Right cardiac atrium (tissue), 5 donors: Measurements from ENCODE around the gene PRR14L. TPM values are rescaled to one million over a fixed set of nuclear protein-coding genes. Genes with fewer than 3 reads are reported as not detected.
"Not testable (repeated sequence)": the region's sequence is repeated elsewhere in the genome, so short reads cannot be mapped to it uniquely, and the experiment has no call there.

Source experiments
- ATAC-seq, 2 donors: fragments of 200-7000 bp; cut with Tn5 transposase; one replicate each; pipeline versions ENCODE4 v1.8.0 to v1.9.1; 2020; ENCODE audit warnings: moderate library complexity in 2 of 2, mild to moderate bottlenecking in 1 of 2
- DNase-seq, 3 donors: peaks; one replicate each; pipeline ENCODE4 v3.0.0-alpha.2; 2020
- H3K27ac ChIP-seq: one replicate; pipeline ENCODE4 v1.5.1; 2013; ENCODE audit warnings: mild to moderate bottlenecking, low read length, control low read depth, moderate library complexity
- H3K27me3 ChIP-seq: one replicate; pipeline ENCODE4 v1.6.1; 2013; ENCODE audit not compliant: control insufficient read depth, insufficient read depth
- H3K4me1 ChIP-seq: one replicate; pipeline ENCODE4 v1.6.1; 2013; ENCODE audit warnings: low read length; ENCODE audit not compliant: control insufficient read depth, insufficient read depth
- H3K4me3 ChIP-seq: one replicate; pipeline ENCODE4 v1.5.1; 2013; ENCODE audit warnings: low read length, control low read depth
- H3K9me3 ChIP-seq: one replicate; pipeline ENCODE4 v1.6.1; 2013; ENCODE audit warnings: low read length; ENCODE audit not compliant: control insufficient read depth
- WGBS: extraction: QIAGEN DNeasy Blood & Tissue Kit; methylation state at CpG from one replicate; pipeline ENCODE4 v1.1.7; 2013; 5-methylcytosine and 5-hydroxymethylcytosine counted together
- intact Hi-C, 4 donors: fragments of 100-400 bp; cut with DNase I; formaldehyde crosslinking; loops; one replicate each; pipeline versions ENCODE4 v1.11.0 to v1.14.0; 2022 to 2023
- polyA plus RNA-seq: library from polyadenylated mRNA; stranded (reverse); fragments of 200-250 nt; gene quantifications from one replicate; pipeline ENCODE4 v1.2.3, GENCODE V29; 2013
- total RNA-seq, 4 donors: library from RNA; stranded (reverse); fragmentation: NEBNext Ultra II Directional; extraction: Animal tissue kit (Norgen Biotek cat#: 25700); gene quantifications; one replicate each; pipeline ENCODE4 v1.2.1, GENCODE V29; 2021
- donor health status: healthy with polysubstance abuse.
- donor health status: DM: no; HTN: yes; CAD: no.
- donor health status: DM: no; HTN: no; CAD: no.
- donor health status: DM: no; HTN: yes; CAD: no; lungs with severe emphysema.
- donor health status: DM: yes; HTN: yes; CAD: no.

Gene PRR14L
- total and polyA plus RNA-seq, 5 donors = 5.6 to 23.4 (median 22.4) TPM

- intact Hi-C loops = no loop called here
- 1% methylated on average over 65 of the region's 65 CpGs for WGBS
- peaks cover 7% of the 10 kb centered on the region for H3K4me1 ChIP-seq
- H3K27ac ChIP-seq = peak within 1 kb of the TSS; percentile 99
- peak within 1 kb of the TSS; percentile 92 for H3K4me3 ChIP-seq
- ATAC-seq (peak; percentile 93 to 94), DNase-seq (peak; percentile 96 to 99 (median 99))
- no peaks in the 10 kb centered on the region for H3K27me3 ChIP-seq
- no peaks in the 10 kb centered on the region for H3K9me3 ChIP-seq
Measured at GRCh38 chr22:31753634-31754501, 3.9 kb upstream of the PRR14L start, which contains the start of gene DEPDC5. Gene DEPDC5, plus strand, starts transcription at chr22:31754019. Its CDS starts 903 bp downstream, at chr22:31754922.

- WGBS = 3% methylated on average over 20 of the region's 20 CpGs
- intact Hi-C loops = no loop called here
- DNase-seq = peak; percentile 52 to 77 (median 77)
- peaks cover 7% of the 10 kb centered on the region for H3K4me1 ChIP-seq
- peak overlapping the region; percentile 77 for H3K4me3 ChIP-seq
- ATAC-seq = peak; percentile 1 to 9
- peak overlapping the region; percentile 99 for H3K27ac ChIP-seq
- no peaks in the 10 kb centered on the region for H3K27me3 ChIP-seq
- no peaks in the 10 kb centered on the region for H3K9me3 ChIP-seq
Measured at GRCh38 chr22:31753005-31753633, 3.2 kb upstream of the PRR14L start.

- intact Hi-C loops = no loop called here
- H3K9me3 ChIP-seq = no peaks in the 10 kb centered on the region
- DNase-seq (no peak), ATAC-seq (no peak)
- no peak overlapping the region for H3K4me3 ChIP-seq
- WGBS = 68% methylated on average over 7 of the region's 7 CpGs
- peak overlapping the region; percentile 99 for H3K27ac ChIP-seq
- peaks cover 7% of the 10 kb centered on the region for H3K4me1 ChIP-seq
- no peaks in the 10 kb centered on the region for H3K27me3 ChIP-seq
Measured at GRCh38 chr22:31752096-31752847, 2.3 kb upstream of the PRR14L start.

GRCh38 chr22:31750365-31751284, 693 bp upstream of the PRR14L start:
- no peak for ATAC-seq
- no peak for DNase-seq
- Histone ChIP-seq H3K4me3 (no peak overlapping the region), H3K9me3 (no peaks in the 10 kb centered on the region), H3K27me3 (no peaks in the 10 kb centered on the region), H3K27ac (peak overlapping the region; percentile 20), H3K4me1 (peaks cover 7% of the 10 kb centered on the region)
- WGBS = 63% methylated on average over 16 of the region's 16 CpGs
- intact Hi-C loops = no loop called here

- no peak overlapping the region for H3K27ac ChIP-seq
- DNase-seq (no peak), ATAC-seq (no peak)
- WGBS = 17% methylated on average over 2 of the region's 2 CpGs
- no peaks in the 10 kb centered on the region for H3K9me3 ChIP-seq
- peak overlapping the region; percentile 79 for H3K4me3 ChIP-seq
- intact Hi-C loops = loop anchor here in 1 of 4 donors (10.0 kb wide), 1 partner anchor 84 kb away; the partner anchor contains the start of gene PISD
- H3K27me3 ChIP-seq = no peaks in the 10 kb centered on the region
- H3K4me1 ChIP-seq = peaks cover 2% of the 10 kb centered on the region
Measured at GRCh38 chr22:31748490-31748889, 1.4 kb downstream of the PRR14L start.

GRCh38 chr22:31747441-31747840, 2.5 kb downstream of the PRR14L start:
- H3K27ac ChIP-seq = no peak overlapping the region
- intact Hi-C loops = loop anchor here in 1 of 4 donors (10.0 kb wide), 1 partner anchor 83 kb away; the partner anchor contains the start of gene PISD

GRCh38 chr22:31743871-31744270, 6.1 kb downstream of the PRR14L start:
- intact Hi-C loops = loop anchor here in 1 of 4 donors (10.0 kb wide), 1 partner anchor 79 kb away; the partner anchor contains the start of gene PISD
- Histone ChIP-seq H3K27me3 (no peaks in the 10 kb centered on the region), H3K9me3 (no peaks in the 10 kb centered on the region), H3K4me3 (no peak overlapping the region), H3K4me1 (peaks cover 1% of the 10 kb centered on the region), H3K27ac (no peak overlapping the region)
- no peak for ATAC-seq
- WGBS = 96% methylated on average over 7 of the region's 7 CpGs
- no peak for DNase-seq

More at GRCh38 chr22:31747441-31747840, 2.5 kb downstream of the PRR14L start:
- H3K9me3 ChIP-seq = no peaks in the 10 kb centered on the region
- 68% methylated on average over 4 of the region's 4 CpGs for WGBS
- DNase-seq (no peak), ATAC-seq (no peak)
- no peaks in the 10 kb centered on the region for H3K4me1 ChIP-seq
- H3K27me3 ChIP-seq = no peaks in the 10 kb centered on the region
- no peak overlapping the region for H3K4me3 ChIP-seq

GRCh38 chr22:31742682-31743081, 7.2 kb downstream of the PRR14L start:
- ATAC-seq (no peak), DNase-seq (no peak)
- 97% methylated on average over 2 of the region's 2 CpGs for WGBS
- intact Hi-C loops = loop anchor here in 1 of 4 donors (10.0 kb wide), 1 partner anchor 78 kb away; the partner anchor contains the start of gene PISD
- Histone ChIP-seq H3K9me3 (no peaks in the 10 kb centered on the region), H3K4me1 (peaks cover 1% of the 10 kb centered on the region), H3K27me3 (no peaks in the 10 kb centered on the region), H3K27ac (no peak overlapping the region), H3K4me3 (no peak overlapping the region)

- Histone ChIP-seq H3K9me3 (no peaks in the 10 kb centered on the region), H3K27ac (no peak overlapping the region), H3K27me3 (no peaks in the 10 kb centered on the region), H3K4me3 (no peak overlapping the region), H3K4me1 (peaks cover 1% of the 10 kb centered on the region)
- WGBS = 71% methylated on average over 3 of the region's 3 CpGs
- ATAC-seq = no peak
- no peak for DNase-seq
- intact Hi-C loops = loop anchor here in 1 of 4 donors (10.0 kb wide), 1 partner anchor 77 kb away; the partner anchor contains the start of gene PISD
Measured at GRCh38 chr22:31742115-31742514, 7.8 kb downstream of the PRR14L start.

- H3K9me3 ChIP-seq, H3K4me3 ChIP-seq, DNase-seq, ATAC-seq, H3K27me3 ChIP-seq, H3K4me1 ChIP-seq: not testable (repeated sequence)
- intact Hi-C loops = loop anchor here in 1 of 4 donors (10.0 kb wide), 1 partner anchor 76 kb away; the partner anchor contains the start of gene PISD
- H3K27ac ChIP-seq = peak overlapping the region; percentile 17
- whole genome bisulfite sequencing = 84% methylated on average over 7 of the region's 7 CpGs
Measured at GRCh38 chr22:31740314-31740713, 9.6 kb downstream of the PRR14L start.
